Limb (tissue), 2 donors: ENCODE measurements around the gene AMOTL2.

ENCODE experiments used
- DNase-seq, 2 donors: peaks; one replicate each; pipeline ENCODE4 v3.0.0-alpha.2; 2016; ENCODE audit errors: extremely low spot score in 2 of 2

AMOTL2 gene

GRCh38 chr3:134380249-134380648 is 6.0 kb upstream of the AMOTL2 start:
- no peak for DNase-seq

- no peak for DNase-seq
These were observed 4.6 kb upstream of the AMOTL2 start for GRCh38 chr3:134378818-134379217.

- DNase-seq, result no peak
These were observed 4.1 kb upstream of the AMOTL2 start for GRCh38 chr3:134378384-134378783.

- DNase-seq, result no peak
These were observed 3.6 kb upstream of the AMOTL2 start for GRCh38 chr3:134377896-134378295.

GRCh38 chr3:134376786-134377426 is 2.7 kb upstream of the AMOTL2 start:
- no peak for DNase-seq

GRCh38 chr3:134376385-134376765 is 2.1 kb upstream of the AMOTL2 start:
- DNase-seq, result no peak

- DNase-seq, result no peak
These were observed 1.5 kb upstream of the AMOTL2 start for GRCh38 chr3:134375582-134376384.

- DNase-seq, result no peak
These were observed 739 bp upstream of the AMOTL2 start for GRCh38 chr3:134374791-134375581.

GRCh38 chr3:134373271-134374104 is 759 bp downstream of the AMOTL2 start:
- peak; percentile 85 to 87 for DNase-seq

GRCh38 chr3:134372396-134373270 is 1.6 kb downstream of the AMOTL2 start:
- DNase-seq, result peak in 1 of 2 donors; percentile 40

- peak in 1 of 2 donors; percentile 24 for DNase-seq
These were observed 2.5 kb downstream of the AMOTL2 start for GRCh38 chr3:134371542-134372324.

- peak in 1 of 2 donors; percentile 38 for DNase-seq
These were observed 3.4 kb downstream of the AMOTL2 start for GRCh38 chr3:134370611-134371531.

GRCh38 chr3:134369861-134370596 is 4.2 kb downstream of the AMOTL2 start:
- peak in 1 of 2 donors; percentile 19 for DNase-seq

- no peak for DNase-seq
These were observed 5.0 kb downstream of the AMOTL2 start for GRCh38 chr3:134369231-134369741.

- no peak for DNase-seq
These were observed 5.5 kb downstream of the AMOTL2 start for GRCh38 chr3:134368751-134369105.

GRCh38 chr3:134367869-134368750 is 6.1 kb downstream of the AMOTL2 start:
- DNase-seq, result no peak
